ENCODE data around the gene AJAP1.

The AJAP1 gene

GRCh38 chr1:4743978-4744750, 89.8 kb downstream of the AJAP1 start:
- DNase-seq, result no peak

GRCh38 chr1:4745560-4745959, 91.2 kb downstream of the AJAP1 start:
- DNase-seq, result no peak

- DNase-seq, result no peak
Measured at GRCh38 chr1:4749406-4749805, 95.0 kb downstream of the AJAP1 start.

- DNase-seq, result no peak
Measured at GRCh38 chr1:4750177-4750576, 95.8 kb downstream of the AJAP1 start.

- DNase-seq, result no peak
Measured at GRCh38 chr1:4752059-4752458, 97.7 kb downstream of the AJAP1 start.

- no peak for DNase-seq
Measured at GRCh38 chr1:4754816-4755215, 100.4 kb downstream of the AJAP1 start.

- no peak for DNase-seq
Measured at GRCh38 chr1:4755301-4755845, 101.0 kb downstream of the AJAP1 start.

GRCh38 chr1:4755864-4756504, 101.6 kb downstream of the AJAP1 start:
- DNase-seq, result no peak

GRCh38 chr1:4756851-4757580, 102.6 kb downstream of the AJAP1 start:
- no peak for DNase-seq

- no peak for DNase-seq
Measured at GRCh38 chr1:4759671-4760070, 105.3 kb downstream of the AJAP1 start.

GRCh38 chr1:4760088-4760487, 105.7 kb downstream of the AJAP1 start:
- no peak for DNase-seq

GRCh38 chr1:4761324-4761723, 106.9 kb downstream of the AJAP1 start:
- DNase-seq, result no peak

GRCh38 chr1:4762146-4762545, 107.7 kb downstream of the AJAP1 start:
- DNase-seq, result no peak

GRCh38 chr1:4767308-4767707, 112.9 kb downstream of the AJAP1 start:
- no peak for DNase-seq

GRCh38 chr1:4768553-4768952, 114.1 kb downstream of the AJAP1 start:
- no peak for DNase-seq

- DNase-seq, result no peak
Measured at GRCh38 chr1:4769516-4770280, 115.3 kb downstream of the AJAP1 start.

- no peak for DNase-seq
Measured at GRCh38 chr1:4770713-4771112, 116.3 kb downstream of the AJAP1 start.

- DNase-seq, result no peak
Measured at GRCh38 chr1:4771267-4771666, 116.9 kb downstream of the AJAP1 start.

- DNase-seq, result no peak
Measured at GRCh38 chr1:4771721-4772120, 117.3 kb downstream of the AJAP1 start.

GRCh38 chr1:4772294-4773010, 118.0 kb downstream of the AJAP1 start:
- no peak for DNase-seq

GRCh38 chr1:4773226-4773625, 118.8 kb downstream of the AJAP1 start:
- no peak for DNase-seq

- no peak for DNase-seq
Measured at GRCh38 chr1:4775506-4775905, 121.1 kb downstream of the AJAP1 start.
